AG09309 (cell line): Measurements from ENCODE around the gene DNAJC13.

Source experiments
- DNase-seq: peaks from one replicate; pipeline ENCODE4 v3.0.0-alpha.2; 2010; ENCODE audit warnings: low read depth
- H3K4me3 ChIP-seq: 2 replicates; pipeline ENCODE4 v1.5.1; 2011; ENCODE audit warnings: mild to moderate bottlenecking, low read depth, low read length, moderate library complexity; ENCODE audit not compliant: control insufficient read depth
- CTCF ChIP-seq: IDR thresholded peaks from 2 replicates; pipeline ENCODE4 v1.5.1; 2011; ENCODE audit warnings: mild to moderate bottlenecking, low read depth, low read length, inconsistent platforms; ENCODE audit not compliant: insufficient read depth, control insufficient read depth; ENCODE audit errors: missing control alignments

The DNAJC13 gene

DNA sequence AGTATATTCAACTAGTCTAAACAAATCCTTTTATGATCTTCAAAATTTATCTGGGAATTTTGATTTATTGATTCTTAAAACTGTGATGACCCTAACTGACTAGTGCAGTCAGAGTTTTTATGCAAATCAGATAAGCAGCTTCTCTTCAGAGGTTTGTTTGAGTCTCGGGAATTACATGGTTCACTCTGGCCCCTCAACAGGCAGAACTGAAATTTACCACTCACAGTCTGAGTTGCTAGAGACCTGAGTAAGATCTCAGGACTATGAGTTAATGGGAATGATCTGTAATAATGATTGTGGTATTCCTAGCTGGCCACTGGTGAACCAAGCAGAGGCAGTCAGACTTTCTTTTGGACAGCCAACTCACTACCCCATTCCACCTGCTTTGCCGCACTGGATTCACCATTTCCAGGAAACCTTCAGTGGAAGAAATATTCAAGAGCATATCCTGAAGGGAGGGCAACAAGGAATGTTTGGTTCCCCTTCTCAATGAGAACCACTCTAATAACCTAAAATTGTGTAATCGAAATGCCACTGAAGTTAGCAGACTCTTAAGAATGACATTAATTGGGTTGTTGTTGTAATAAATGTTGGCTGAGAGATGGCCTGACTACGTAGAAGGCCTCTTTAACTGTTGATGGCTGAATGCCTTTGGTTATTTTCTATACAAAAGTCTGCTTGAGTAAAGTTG, 11.5 kb upstream of the DNAJC13 start:
- TF ChIP-seq CTCF, result no peak
- H3K4me3 ChIP-seq, result no peak overlapping the region

DNA sequence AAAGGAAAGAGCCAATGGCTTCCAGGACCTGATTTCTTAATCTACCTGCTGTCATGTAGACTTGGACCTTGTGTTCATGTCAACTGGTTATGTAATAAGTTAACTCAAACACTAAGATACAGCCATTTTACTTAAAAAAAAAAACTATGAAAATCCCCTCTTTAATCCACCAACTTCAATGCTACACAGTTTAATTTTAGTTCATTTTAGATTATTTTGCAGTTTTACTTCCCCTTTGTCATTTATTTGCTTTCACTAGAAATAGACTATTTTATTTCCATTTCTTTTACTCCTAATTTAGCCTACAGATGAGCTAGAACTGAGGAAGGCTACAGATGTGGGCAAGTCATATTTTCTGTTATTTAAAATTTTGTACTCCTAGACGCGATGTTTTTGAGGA, 10.7 kb upstream of the DNAJC13 start:
- no peak for DNase-seq
- no peak for TF ChIP-seq CTCF
- no peak overlapping the region for H3K4me3 ChIP-seq

More for the DNA sequence above, 11.5 kb upstream of the DNAJC13 start:
- DNase-seq, result no peak

GRCh38 chr3:132407025-132407424, 10.3 kb upstream of the DNAJC13 start:
- no peak for TF ChIP-seq CTCF
- no peak overlapping the region for H3K4me3 ChIP-seq
- no peak for DNase-seq

DNA sequence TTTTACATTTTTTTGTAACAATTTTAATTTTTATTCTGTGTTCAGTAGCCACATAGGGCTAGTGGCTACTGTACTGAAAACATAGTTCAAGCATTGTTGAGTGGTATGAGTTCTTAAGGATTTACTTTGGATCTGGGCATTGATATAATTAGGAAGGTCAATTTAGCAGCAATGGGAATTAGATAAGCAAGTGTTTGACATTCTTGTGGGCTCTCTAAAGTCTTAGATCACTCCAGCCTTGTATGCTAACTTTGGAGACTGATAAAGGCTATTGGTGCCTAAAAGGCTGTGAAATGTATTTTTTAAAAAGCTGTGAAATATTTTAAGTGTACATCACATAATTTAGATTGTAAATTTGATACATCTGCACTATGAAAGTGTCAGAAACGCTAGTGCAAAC, 2.5 kb upstream of the DNAJC13 start:
- DNase-seq, result no peak
- no peak overlapping the region for H3K4me3 ChIP-seq
- TF ChIP-seq CTCF, result no peak

GRCh38 chr3:132416161-132416560, 1.1 kb upstream of the DNAJC13 start:
- no peak overlapping the region for H3K4me3 ChIP-seq
- no peak for TF ChIP-seq CTCF

DNA sequence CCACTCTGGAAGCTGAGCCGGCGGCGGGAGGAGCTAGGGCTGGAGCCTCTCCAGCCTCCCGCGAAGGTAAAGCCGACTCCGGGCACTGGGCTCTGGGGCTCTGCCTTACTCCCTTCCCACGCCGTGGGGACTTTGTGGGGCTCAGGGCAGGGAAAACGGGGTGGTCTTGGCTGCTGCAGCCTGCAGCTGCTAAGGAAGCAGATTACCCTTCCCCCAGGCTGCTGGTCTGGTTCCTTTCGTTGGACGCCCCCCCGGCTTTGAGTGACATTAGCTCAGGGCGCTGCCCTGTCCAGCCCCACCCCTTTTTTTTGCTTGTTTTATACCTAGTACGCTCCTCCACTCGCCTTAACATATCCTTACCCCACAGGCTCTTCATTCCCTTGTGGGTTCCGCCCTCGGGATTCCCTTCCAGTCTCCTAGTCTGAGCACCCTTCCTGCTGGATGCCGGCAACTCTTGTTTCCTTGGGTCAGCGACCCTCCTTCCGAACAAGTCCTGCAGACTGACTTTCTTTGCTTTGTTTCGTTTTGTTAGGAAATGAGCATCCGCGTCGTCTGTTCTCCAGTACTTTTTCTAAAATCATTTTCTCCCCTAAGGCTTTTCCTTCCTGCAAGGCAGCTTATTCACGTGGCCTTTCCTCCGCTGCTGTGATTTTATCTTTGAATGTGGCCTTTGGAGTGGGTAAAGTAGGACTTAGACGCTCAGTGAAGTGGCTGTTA, 551 bp downstream of the DNAJC13 start:
- DNase-seq, result no peak
- H3K4me3 ChIP-seq, result peak overlapping the region; percentile 100
- TF ChIP-seq CTCF, result no peak

More at GRCh38 chr3:132416161-132416560, 1.1 kb upstream of the DNAJC13 start:
- DNase-seq, result no peak

- H3K4me3 ChIP-seq, result peak overlapping the region; percentile 100
- no peak for TF ChIP-seq CTCF
- no peak for DNase-seq
Measured at GRCh38 chr3:132418916-132419315, 1.6 kb downstream of the DNAJC13 start.
